K562 treated with DMSO at 1 percent for 48 hours (cell line): ENCODE results near the gene CACNB4. TPM values are rescaled to one million over a fixed set of nuclear protein-coding genes. Genes with fewer than 3 reads are reported as not detected.

Source experiments
- total RNA-seq: library from RNA; unstranded; fragments of 300-600 nt; gene quantifications from 2 replicates; pipeline ENCODE4 v1.2.3, GENCODE V29; 2022; ENCODE audit warnings: low replicate concordance; ENCODE audit errors: extremely low read depth

CACNB4 gene
- total RNA-seq, result not detected in 2 replicates

DNA sequence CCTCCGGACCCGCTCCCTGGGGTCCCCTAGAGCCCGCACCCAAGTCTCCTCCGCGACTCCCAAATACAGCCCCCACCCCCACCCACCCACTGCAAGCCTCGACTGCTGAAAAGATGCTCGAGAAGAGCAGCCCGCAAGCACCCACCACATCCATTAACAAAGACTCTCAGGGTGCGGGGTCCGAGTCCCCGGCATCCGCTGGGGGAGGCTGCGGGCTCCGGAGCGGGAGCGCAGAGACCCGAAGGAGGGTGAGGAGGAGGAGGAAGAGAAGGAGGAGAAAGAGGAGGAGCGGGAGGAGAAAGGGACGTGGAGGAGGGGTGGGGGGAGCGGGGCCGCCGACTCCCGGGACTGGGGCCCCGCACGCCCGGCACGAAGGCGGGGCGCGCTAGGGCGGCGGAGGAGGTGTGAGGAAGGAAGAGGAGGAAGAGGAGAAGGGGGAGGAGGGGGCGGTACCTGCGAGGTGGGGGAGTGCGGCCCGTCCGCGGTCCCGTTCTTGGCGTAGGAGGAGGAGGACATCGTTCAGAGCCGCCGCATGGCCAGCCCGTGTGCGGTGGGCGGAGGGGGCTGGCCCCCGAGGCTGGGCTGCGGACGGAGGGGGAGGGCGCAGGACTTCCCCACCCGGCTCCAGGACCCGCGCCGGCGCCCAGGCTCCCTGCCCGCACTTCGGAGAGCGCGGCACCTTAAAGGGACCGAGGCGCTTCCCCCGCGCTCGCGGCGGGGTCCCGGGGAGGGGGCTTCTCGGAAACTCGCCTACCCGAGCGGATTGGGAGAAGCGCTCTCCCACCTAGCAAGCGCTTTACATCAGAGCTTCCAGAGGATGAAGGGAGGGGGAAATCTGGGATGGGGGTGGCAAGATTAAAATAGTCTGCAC, at the start of gene CACNB4:
Gene CACNB4, minus strand, starts transcription at position 549 of the 871 bp plus-strand sequence.

GRCh38 chr2:151828143-151828889, 270.5 kb downstream of the CACNB4 start, which contains the start of gene ARL5A:
TSS of gene ARL5A (minus strand) at chr2:151828421. CDS start at chr2:151828176, 245 bp downstream.

Other genes starting within 250 kb of the CACNB4 start
- not detected in 2 replicates for gene STAM2, start 76.7 kb upstream of the CACNB4 start, total RNA-seq
- gene FMNL2, start 236.1 kb upstream of the CACNB4 start, total RNA-seq, result not detected in 2 replicates